Small intestine (tissue), 7 donors: Measurements from ENCODE around the gene PDZRN4. TPM values are rescaled to one million over a fixed set of nuclear protein-coding genes. Genes with fewer than 3 reads are reported as not detected.
"Not testable (repeated sequence)": the region's sequence is repeated elsewhere in the genome, so short reads cannot be mapped to it uniquely, and the experiment has no call there.

ENCODE experiments used
- DNase-seq, 2 donors: peaks; one replicate each; pipeline versions ENCODE4 v3.0.0 to v3.0.0-alpha.2; 2013
- FAIRE-seq: peaks from 2 replicates; lab custom pipeline; 2012; peaks lifted over from hg19 to GRCh38; lab: Jason Lieb, UNC
- H3K27ac ChIP-seq, 3 donors: one replicate each; pipeline ENCODE4 v1.5.1; 2013; ENCODE audit warnings: low read length in 2 of 3, mild to moderate bottlenecking in 2 of 3, control low read depth in 1 of 3, inconsistent platforms in 1 of 3, low read depth in 1 of 3, moderate library complexity in 1 of 3
- H3K27me3 ChIP-seq, 3 donors: one replicate each; pipeline ENCODE4 v1.6.1; 2013; ENCODE audit warnings: low read length in 3 of 3, inconsistent platforms in 1 of 3; ENCODE audit not compliant: control insufficient read depth in 3 of 3, insufficient read depth in 3 of 3
- H3K36me3 ChIP-seq, 3 donors: one replicate each; pipeline ENCODE4 v1.6.1; 2013; ENCODE audit warnings: low read length in 3 of 3, inconsistent platforms in 1 of 3, low read depth in 1 of 3, mild to moderate bottlenecking in 1 of 3, moderate library complexity in 1 of 3; ENCODE audit not compliant: control insufficient read depth in 3 of 3, insufficient read depth in 2 of 3
- H3K4me1 ChIP-seq, 3 donors: one replicate each; pipeline ENCODE4 v1.6.1; 2013; ENCODE audit warnings: low read length in 2 of 3, inconsistent platforms in 1 of 3, low read depth in 1 of 3, mild to moderate bottlenecking in 1 of 3, moderate library complexity in 1 of 3; ENCODE audit not compliant: control insufficient read depth in 3 of 3, insufficient read depth in 2 of 3
- H3K4me3 ChIP-seq, 3 donors: one replicate each; pipeline ENCODE4 v1.5.1; 2013; ENCODE audit warnings: low read length in 3 of 3, control low read depth in 1 of 3, inconsistent platforms in 1 of 3, low read depth in 1 of 3, mild to moderate bottlenecking in 1 of 3, moderate library complexity in 1 of 3
- H3K9me3 ChIP-seq, 2 donors: one replicate each; pipeline ENCODE4 v1.6.1; 2013; ENCODE audit warnings: low read depth in 1 of 2, low read length in 1 of 2; ENCODE audit not compliant: control insufficient read depth in 2 of 2, insufficient read depth in 1 of 2
- WGBS, 3 donors: extraction: QIAGEN DNeasy Blood & Tissue Kit; methylation state at CpG; one replicate each; pipeline ENCODE4 v1.1.7; 2013; 5-methylcytosine and 5-hydroxymethylcytosine counted together
- polyA plus RNA-seq, 4 donors: library from polyadenylated mRNA; stranded (reverse) in 3 of 4; unstranded in 1 of 4; fragments of 200-250 nt in 3 of 4; fragments of 120-200 nt in 1 of 4; gene quantifications; one replicate each; pipeline versions ENCODE4 v1.2.1 to v1.2.3, GENCODE V29; 2013
- donor health status: healthy with polysubstance abuse.
- donor health status: control.
- donor health status: control.
- donor health status: Bipolar disorder and iron deficiency.
- donor health status: healthy.

The PDZRN4 gene
- polyA plus RNA-seq, 4 donors, result 0.27 to 0.88 (median 0.27) TPM; not detected in 1

GRCh38 chr12:41250748-41251147, 62.6 kb downstream of the PDZRN4 start:
- no peaks in the 10 kb centered on the region for H3K27me3 ChIP-seq
- 58 to 60% (median 59%) methylated on average over 2 of the region's 2 CpGs for WGBS, 3 donors
- H3K4me1 ChIP-seq, result no peaks in the 10 kb centered on the region
- H3K36me3 ChIP-seq, result no peaks in the 10 kb centered on the region
- no peak overlapping the region for H3K4me3 ChIP-seq
- DNase-seq (no peak), FAIRE-seq (no peak)
- H3K9me3 ChIP-seq, result no peaks in the 10 kb centered on the region
- no peak overlapping the region for H3K27ac ChIP-seq

- FAIRE-seq, result no peak
Measured at GRCh38 chr12:41254004-41254914, 66.1 kb downstream of the PDZRN4 start.

GRCh38 chr12:41263196-41263595, 75.1 kb downstream of the PDZRN4 start:
- not testable (repeated sequence) for H3K27ac ChIP-seq, H3K36me3 ChIP-seq, FAIRE-seq, H3K4me3 ChIP-seq, DNase-seq, H3K4me1 ChIP-seq, H3K9me3 ChIP-seq, H3K27me3 ChIP-seq
- 76 to 82% (median 77%) methylated on average over 6 of the region's 6 CpGs for WGBS, 3 donors

More at GRCh38 chr12:41254004-41254914, 66.1 kb downstream of the PDZRN4 start:
- H3K4me1 ChIP-seq, result no peaks in the 10 kb centered on the region
- no peaks in the 10 kb centered on the region for H3K9me3 ChIP-seq
- WGBS, 3 donors, result 63 to 81% (median 70%) methylated on average over 4 of the region's 4 CpGs
- no peak overlapping the region for H3K4me3 ChIP-seq
- DNase-seq, result no peak
- H3K27me3 ChIP-seq, result no peaks in the 10 kb centered on the region
- no peak overlapping the region for H3K27ac ChIP-seq
- H3K36me3 ChIP-seq, result no peaks in the 10 kb centered on the region

GRCh38 chr12:41264281-41264680, 76.2 kb downstream of the PDZRN4 start:
- Histone ChIP-seq H3K4me1 (no peaks in the 10 kb centered on the region), H3K27ac (no peak overlapping the region), H3K9me3 (no peaks in the 10 kb centered on the region), H3K4me3 (no peak overlapping the region), H3K36me3 (no peaks in the 10 kb centered on the region), H3K27me3 (no peaks in the 10 kb centered on the region)
- FAIRE-seq (no peak), DNase-seq (no peak)

- Histone ChIP-seq H3K4me3 (no peak overlapping the region), H3K36me3 (no peaks in the 10 kb centered on the region), H3K27me3 (no peaks in the 10 kb centered on the region), H3K4me1 (no peaks in the 10 kb centered on the region), H3K9me3 (no peaks in the 10 kb centered on the region), H3K27ac (no peak overlapping the region)
- 44 to 63% (median 46%) methylated on average over 1 of the region's 1 CpG for WGBS, 3 donors
- FAIRE-seq (no peak), DNase-seq (no peak)
Measured at GRCh38 chr12:41269056-41269455, 80.9 kb downstream of the PDZRN4 start.

GRCh38 chr12:41271489-41271888, 83.4 kb downstream of the PDZRN4 start:
- no peaks in the 10 kb centered on the region for H3K36me3 ChIP-seq
- DNase-seq, result no peak
- 53 to 70% (median 60%) methylated on average over 3 of the region's 3 CpGs for WGBS, 3 donors
- no peak for FAIRE-seq
- H3K9me3 ChIP-seq, result no peaks in the 10 kb centered on the region
- H3K27me3 ChIP-seq, result no peaks in the 10 kb centered on the region
- H3K27ac ChIP-seq, result no peak overlapping the region
- no peak overlapping the region for H3K4me3 ChIP-seq
- no peaks in the 10 kb centered on the region for H3K4me1 ChIP-seq

GRCh38 chr12:41274643-41275042, 86.5 kb downstream of the PDZRN4 start:
- 40 to 49% (median 47%) methylated on average over 2 of the region's 2 CpGs for WGBS, 3 donors
- Histone ChIP-seq H3K9me3 (no peaks in the 10 kb centered on the region), H3K27me3 (no peaks in the 10 kb centered on the region), H3K4me1 (peaks cover 0 to 5% (median 0%) of the 10 kb centered on the region in 3 donors), H3K27ac (no peak overlapping the region), H3K4me3 (no peak overlapping the region), H3K36me3 (no peaks in the 10 kb centered on the region)
- no peak for DNase-seq
- no peak for FAIRE-seq

- Histone ChIP-seq H3K27ac (no peak overlapping the region), H3K9me3 (no peaks in the 10 kb centered on the region), H3K36me3 (no peaks in the 10 kb centered on the region), H3K4me3 (no peak overlapping the region), H3K4me1 (peaks cover 0 to 5% (median 0%) of the 10 kb centered on the region in 3 donors), H3K27me3 (no peaks in the 10 kb centered on the region)
- 25 to 36% (median 32%) methylated on average over 15 of the region's 15 CpGs for WGBS, 3 donors
- FAIRE-seq (no peak), DNase-seq (peak; percentile 5 to 46)
Measured at GRCh38 chr12:41277100-41277945, 89.2 kb downstream of the PDZRN4 start.
